Thyroid gland (tissue), 4 donors: ENCODE data around the gene ZMYND12. TPM values are rescaled to one million over a fixed set of nuclear protein-coding genes. Genes with fewer than 3 reads are reported as not detected.
"Not testable (repeated sequence)": the region's sequence is repeated elsewhere in the genome, so short reads cannot be mapped to it uniquely, and the experiment has no call there.

Source experiments
- DNase-seq, 2 donors: peaks; one replicate each; pipeline ENCODE4 v3.0.0-alpha.2; 2019
- H3K27ac ChIP-seq, 3 donors: fragments of 200-600 bp; sonication (generic); 1 replicate in 2 of 3; 2 replicates in 1 of 3; pipeline ENCODE4 v1.5.1; 2016 to 2019; ENCODE audit warnings: mild to moderate bottlenecking in 1 of 3, moderate library complexity in 1 of 3
- H3K27me3 ChIP-seq: fragments of 200-600 bp; sonication (generic); one replicate; pipeline ENCODE4 v1.5.1; 2019
- H3K36me3 ChIP-seq, 2 donors: fragments of 200-600 bp; sonication (generic); one replicate each; pipeline ENCODE4 v1.5.1; 2016 to 2019
- H3K4me1 ChIP-seq, 2 donors: fragments of 200-600 bp; sonication (generic); one replicate each; pipeline ENCODE4 v1.5.1; 2017 to 2019
- H3K4me3 ChIP-seq, 3 donors: fragments of 200-600 bp; sonication (generic); replicated peaks in 1 of 3; 1 replicate in 2 of 3; 2 replicates in 1 of 3; pipeline ENCODE4 v1.5.1; 2016; ENCODE audit warnings: mild to moderate bottlenecking in 1 of 3
- H3K9me3 ChIP-seq: fragments of 200-600 bp; sonication (generic); one replicate; pipeline ENCODE4 v1.5.1; 2017
- CTCF ChIP-seq, 6 experiments: fragments of 200-600 bp in 3 of 6; fragments of 450-650 bp in 3 of 6; sonication (generic) in 3 of 6; IDR thresholded peaks; one replicate each; pipeline ENCODE4 v1.5.1; 2016 to 2019; ENCODE audit warnings: antibody characterized with exemption in 6 of 6, mild to moderate bottlenecking in 2 of 6, inconsistent platforms in 1 of 6, moderate library complexity in 1 of 6
- POLR2A ChIP-seq, 2 donors: fragments of 450-650 bp; IDR thresholded peaks; one replicate each; pipeline ENCODE4 v1.6.1; 2017; ENCODE audit warnings: antibody characterized with exemption in 2 of 2, mild to moderate bottlenecking in 2 of 2, moderate library complexity in 1 of 2
- WGBS, 2 donors: methylation state at CpG; one replicate each; pipeline ENCODE4 v1.1.5; 2017; 5-methylcytosine and 5-hydroxymethylcytosine counted together
- intact Hi-C: fragments of 100-400 bp; cut with DNase I; formaldehyde crosslinking; loops from one replicate; pipeline ENCODE4 v1.15.1; 2023
- total RNA-seq, 4 donors: library from RNA; depleted of rRNA; stranded (reverse); fragments of >200 nt; gene quantifications; one replicate each; pipeline ENCODE4 v1.2.3, GENCODE V29; 2016

ZMYND12 gene
- total RNA-seq, 4 donors from 2014 or later, result 3.5 to 6.5 (median 5.6) TPM

GRCh38 chr1:42482635-42483153 is 26.9 kb upstream of the ZMYND12 start:
- no peaks in the 10 kb centered on the region for H3K27me3 ChIP-seq
- no peak for TF ChIP-seq CTCF (IDR thresholded peaks at IDR 0.05)
- H3K4me1 ChIP-seq, result no peaks in the 10 kb centered on the region
- intact Hi-C loops, result no loop called here
- H3K9me3 ChIP-seq, result no peaks in the 10 kb centered on the region
- 93 to 97% methylated on average over 2 of the region's 2 CpGs for WGBS, 2 donors
- no peak overlapping the region for H3K4me3 ChIP-seq
- no peak overlapping the region for H3K27ac ChIP-seq
- DNase-seq, result no peak
- peaks cover 0 to 12% of the 10 kb centered on the region in 2 donors for H3K36me3 ChIP-seq

- TF ChIP-seq CTCF (IDR thresholded peaks at IDR 0.05) (no peak), POLR2A (IDR thresholded peaks at IDR 0.05) (no peak)
- intact Hi-C loops, result no loop called here
- Histone ChIP-seq H3K36me3 (peaks cover 0 to 12% of the 10 kb centered on the region in 2 donors), H3K4me1 (no peaks in the 10 kb centered on the region), H3K27ac (no peak overlapping the region), H3K9me3 (no peaks in the 10 kb centered on the region), H3K27me3 (no peaks in the 10 kb centered on the region), H3K4me3 (no peak overlapping the region)
- DNase-seq, result no peak
- 94 to 97% methylated on average over 1 of the region's 1 CpG for WGBS, 2 donors
Observed at GRCh38 chr1:42480921-42481320, 25.1 kb upstream of the ZMYND12 start.

DNA sequence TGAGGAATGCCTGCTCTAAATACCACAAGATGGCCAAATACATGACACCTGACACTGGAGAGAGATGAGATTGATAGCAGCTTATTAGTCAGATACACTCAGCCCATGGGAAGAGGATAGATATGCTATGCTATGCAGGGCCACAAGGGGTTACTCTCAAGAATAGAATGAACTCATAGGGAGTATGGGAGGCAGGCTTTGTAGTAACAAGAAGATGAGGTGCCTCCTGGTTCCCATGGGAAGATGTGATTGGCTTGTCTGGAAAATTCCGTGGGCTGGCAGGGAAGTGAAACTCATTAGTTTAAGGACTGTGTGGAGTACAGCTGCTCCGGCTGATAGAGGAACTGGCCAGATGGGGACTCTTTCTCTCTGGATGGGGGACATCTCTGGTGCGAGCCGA is 23.8 kb upstream of the ZMYND12 start:
- H3K27ac ChIP-seq, result no peak overlapping the region
- no peaks in the 10 kb centered on the region for H3K9me3 ChIP-seq
- TF ChIP-seq CTCF (IDR thresholded peaks at IDR 0.05), result no peak
- TF ChIP-seq POLR2A (IDR thresholded peaks at IDR 0.05), result no peak
- DNase-seq, result no peak
- H3K27me3 ChIP-seq, result no peaks in the 10 kb centered on the region
- WGBS, 2 donors, result 70 to 72% methylated on average over 4 of the region's 4 CpGs
- intact Hi-C loops, result no loop called here
- H3K4me1 ChIP-seq, result no peaks in the 10 kb centered on the region
- H3K4me3 ChIP-seq, result no peak overlapping the region
- peaks cover 0 to 12% of the 10 kb centered on the region in 2 donors for H3K36me3 ChIP-seq

DNA sequence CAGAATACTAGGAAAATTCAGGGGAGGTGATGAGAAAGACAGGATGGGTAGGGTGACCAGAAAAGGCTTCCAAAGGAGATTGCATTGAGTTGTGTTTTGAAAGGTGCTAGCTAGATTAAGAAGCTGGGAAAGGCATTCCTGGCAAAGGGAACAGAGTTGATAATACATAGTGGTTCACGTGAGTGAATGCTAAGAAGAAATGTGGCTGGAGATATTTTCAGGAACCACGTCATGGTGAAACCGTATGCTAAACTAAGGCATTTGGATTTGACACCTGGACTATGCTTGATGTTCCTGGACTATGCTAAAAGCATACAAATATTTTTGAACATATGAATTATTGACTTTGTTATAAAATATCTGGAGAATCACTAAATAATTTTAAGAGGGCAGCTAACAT is 22.0 kb upstream of the ZMYND12 start:
- no peaks in the 10 kb centered on the region for H3K4me1 ChIP-seq
- DNase-seq, result no peak
- no peak overlapping the region for H3K4me3 ChIP-seq
- H3K9me3 ChIP-seq, result no peaks in the 10 kb centered on the region
- intact Hi-C loops, result no loop called here
- H3K27me3 ChIP-seq, result no peaks in the 10 kb centered on the region
- H3K36me3 ChIP-seq, result peaks cover 0 to 6% of the 10 kb centered on the region in 2 donors
- 91 to 98% methylated on average over 3 of the region's 3 CpGs for WGBS, 2 donors
- TF ChIP-seq CTCF (IDR thresholded peaks at IDR 0.05) (no peak), POLR2A (IDR thresholded peaks at IDR 0.05) (no peak)
- H3K27ac ChIP-seq, result no peak overlapping the region

GRCh38 chr1:42477354-42477753 is 21.5 kb upstream of the ZMYND12 start:
- H3K27me3 ChIP-seq, DNase-seq, H3K9me3 ChIP-seq, H3K4me3 ChIP-seq, H3K27ac ChIP-seq, H3K4me1 ChIP-seq, H3K36me3 ChIP-seq, intact Hi-C loops: not testable (repeated sequence)
- 90 to 92% methylated on average over 4 of the region's 4 CpGs for WGBS, 2 donors

GRCh38 chr1:42476605-42477004 is 20.8 kb upstream of the ZMYND12 start:
- 93 to 95% methylated on average over 4 of the region's 4 CpGs for WGBS, 2 donors
- no peaks in the 10 kb centered on the region for H3K4me1 ChIP-seq

More at GRCh38 chr1:42476605-42477004, 20.8 kb upstream of the ZMYND12 start:
- intact Hi-C loops, result no loop called here
- no peak for DNase-seq
- TF ChIP-seq POLR2A (IDR thresholded peaks at IDR 0.05) (no peak), CTCF (IDR thresholded peaks at IDR 0.05) (no peak)
- Histone ChIP-seq H3K9me3 (no peaks in the 10 kb centered on the region), H3K36me3 (peaks cover 0 to 4% of the 10 kb centered on the region in 2 donors), H3K4me3 (no peak overlapping the region), H3K27me3 (no peaks in the 10 kb centered on the region), H3K27ac (no peak overlapping the region)
